ENCODE measurements around the gene SORCS1. TPM values are rescaled to one million over a fixed set of nuclear protein-coding genes. Genes with fewer than 3 reads are reported as not detected.
"Not testable (repeated sequence)": the region's sequence is repeated elsewhere in the genome, so short reads cannot be mapped to it uniquely, and the experiment has no call there.

The SORCS1 gene
- total RNA-seq, 6 experiments from 2014 or later: 0.04 to 0.16 (median 0.09) TPM; not detected in 2

DNA sequence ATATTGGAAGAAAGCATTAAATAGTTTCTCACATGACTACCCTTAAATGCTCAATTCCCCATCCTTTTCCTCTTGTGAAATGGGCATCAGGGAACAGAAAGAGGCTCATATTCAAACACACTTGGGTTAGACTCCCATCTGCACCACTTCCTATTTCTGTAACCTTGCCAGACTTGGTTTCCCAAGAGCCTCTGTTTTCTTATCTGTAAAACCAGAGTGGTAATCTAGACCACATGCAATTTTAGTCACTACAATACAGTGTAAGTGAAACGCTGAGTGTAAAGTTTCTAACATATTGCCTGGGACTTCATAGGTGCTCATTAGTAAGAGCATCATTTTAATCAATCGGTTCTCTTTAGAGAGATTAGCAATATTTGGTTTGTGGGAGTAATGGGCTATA, 136.3 kb downstream of the SORCS1 start:
- 71% methylated on average over 2 of the region's 2 CpGs for WGBS (ENCODE audit: insufficient coverage, low coverage, low lambda C conversion rate, missing lambda C conversion rate)
- ATAC-seq: no peak
- Histone ChIP-seq H3K4me1 (no peaks in the 10 kb centered on the region), H3K27me3 (no peaks in the 10 kb centered on the region), H3K4me3 (no peak overlapping the region), H3K36me3 (no peaks in the 10 kb centered on the region), H3K9me3 (no peaks in the 10 kb centered on the region), H3K27ac (no peak overlapping the region)
- TF ChIP-seq POLR2A (IDR thresholded peaks at IDR 0.05): no peak
- TF ChIP-seq, protein P1, sequence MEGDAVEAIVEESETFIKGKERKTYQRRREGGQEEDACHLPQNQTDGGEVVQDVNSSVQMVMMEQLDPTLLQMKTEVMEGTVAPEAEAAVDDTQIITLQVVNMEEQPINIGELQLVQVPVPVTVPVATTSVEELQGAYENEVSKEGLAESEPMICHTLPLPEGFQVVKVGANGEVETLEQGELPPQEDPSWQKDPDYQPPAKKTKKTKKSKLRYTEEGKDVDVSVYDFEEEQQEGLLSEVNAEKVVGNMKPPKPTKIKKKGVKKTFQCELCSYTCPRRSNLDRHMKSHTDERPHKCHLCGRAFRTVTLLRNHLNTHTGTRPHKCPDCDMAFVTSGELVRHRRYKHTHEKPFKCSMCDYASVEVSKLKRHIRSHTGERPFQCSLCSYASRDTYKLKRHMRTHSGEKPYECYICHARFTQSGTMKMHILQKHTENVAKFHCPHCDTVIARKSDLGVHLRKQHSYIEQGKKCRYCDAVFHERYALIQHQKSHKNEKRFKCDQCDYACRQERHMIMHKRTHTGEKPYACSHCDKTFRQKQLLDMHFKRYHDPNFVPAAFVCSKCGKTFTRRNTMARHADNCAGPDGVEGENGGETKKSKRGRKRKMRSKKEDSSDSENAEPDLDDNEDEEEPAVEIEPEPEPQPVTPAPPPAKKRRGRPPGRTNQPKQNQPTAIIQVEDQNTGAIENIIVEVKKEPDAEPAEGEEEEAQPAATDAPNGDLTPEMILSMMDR (IDR thresholded peaks at IDR 0.05): no peak
- intact Hi-C loops (cut with DNase I): no loop called here
- DNase-seq: no peak

DNA sequence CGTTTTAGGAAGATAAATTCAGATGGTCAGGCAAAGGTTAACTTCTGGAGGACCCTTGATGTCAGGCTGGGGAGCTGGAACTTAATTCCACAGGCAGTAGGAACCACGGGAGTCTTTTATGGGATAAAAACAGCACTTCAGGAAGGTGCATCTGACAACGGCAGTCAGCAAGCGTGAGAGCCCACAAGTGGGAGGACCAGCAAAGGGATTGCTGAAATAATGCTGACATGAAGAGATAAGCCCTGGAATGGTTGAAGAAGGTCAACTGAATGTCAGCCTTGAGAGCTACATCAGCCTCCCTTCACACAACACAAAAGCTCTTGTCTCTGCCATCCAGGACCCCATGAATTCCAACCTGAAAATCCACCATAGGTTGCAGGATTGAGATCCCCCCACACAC, 138.8 kb downstream of the SORCS1 start:
- H3K4me3 ChIP-seq: no peak overlapping the region
- DNase-seq (no peak), ATAC-seq (no peak)
- TF ChIP-seq POLR2A (IDR thresholded peaks at IDR 0.05): no peak
- TF ChIP-seq, protein P1 (IDR thresholded peaks at IDR 0.05): no peak
- H3K9me3 ChIP-seq: no peaks in the 10 kb centered on the region
- WGBS (ENCODE audit: insufficient coverage, low coverage, low lambda C conversion rate, missing lambda C conversion rate): 63% methylated on average over 4 of the region's 4 CpGs
- no peaks in the 10 kb centered on the region for H3K27me3 ChIP-seq
- no peaks in the 10 kb centered on the region for H3K36me3 ChIP-seq
- no peak overlapping the region for H3K27ac ChIP-seq
- intact Hi-C loops (cut with DNase I): no loop called here
- H3K4me1 ChIP-seq: no peaks in the 10 kb centered on the region

DNA sequence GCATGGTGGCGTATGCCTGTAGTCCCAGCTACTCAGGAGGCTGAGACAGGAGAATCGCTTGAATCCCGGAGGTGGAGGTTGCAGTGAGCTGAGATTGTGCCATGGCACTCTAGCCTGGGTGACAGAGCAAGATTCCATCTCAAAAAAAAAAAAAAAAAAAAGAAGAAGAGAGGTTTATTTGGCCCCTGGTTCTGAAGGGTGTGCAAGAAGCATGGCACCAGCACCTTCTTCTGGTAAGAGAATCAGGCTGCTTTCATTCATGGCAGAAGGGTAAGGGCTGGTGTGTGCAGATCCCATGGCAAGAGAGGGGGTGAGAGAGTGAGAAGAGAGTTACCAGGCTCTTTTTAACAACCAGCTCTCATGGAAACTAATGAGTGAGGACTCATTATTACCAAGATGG, 140.5 kb downstream of the SORCS1 start:
- H3K4me1 ChIP-seq; H3K36me3 ChIP-seq; H3K9me3 ChIP-seq; H3K27ac ChIP-seq; DNase-seq; ATAC-seq; H3K4me3 ChIP-seq; intact Hi-C loops (cut with DNase I); H3K27me3 ChIP-seq: not testable (repeated sequence)
- 100% methylated on average over 3 of the region's 3 CpGs for WGBS (ENCODE audit: insufficient coverage, low coverage, low lambda C conversion rate, missing lambda C conversion rate)

DNA sequence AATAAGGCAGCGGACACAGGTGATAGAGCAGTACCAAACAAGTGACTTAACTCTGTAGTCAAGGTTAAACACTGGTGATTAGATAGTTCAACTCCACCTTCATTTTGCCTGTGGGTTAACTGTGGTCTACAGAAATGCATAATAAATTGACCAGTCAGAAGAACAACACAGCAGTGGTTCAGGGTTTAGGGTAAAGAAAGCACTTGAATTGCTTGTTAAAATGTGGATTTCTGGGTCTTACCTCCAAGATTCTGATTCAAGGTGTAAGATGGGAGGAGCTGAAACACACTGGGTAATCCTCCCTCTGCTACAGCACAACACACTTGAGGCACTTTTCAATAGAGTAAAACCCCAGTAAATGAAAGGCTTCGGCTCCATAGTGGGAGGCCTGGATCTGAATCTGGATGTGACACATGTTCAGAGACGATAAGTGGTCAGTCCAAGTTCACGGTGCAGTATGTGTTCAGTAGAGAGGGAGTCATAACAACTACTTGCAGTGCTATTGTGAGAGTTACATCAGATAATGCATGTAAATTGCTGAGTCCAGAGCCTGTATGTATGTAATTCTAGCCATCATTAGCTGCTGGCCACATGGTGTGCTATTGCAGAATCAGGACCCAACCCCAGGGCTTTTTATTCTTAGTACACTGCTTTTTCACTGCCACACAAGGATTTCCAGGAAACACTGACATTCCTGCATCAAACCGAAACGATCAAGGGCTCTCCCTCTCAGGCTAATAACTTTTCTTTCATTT, 141.7 kb downstream of the SORCS1 start:
- intact Hi-C loops (cut with DNase I): no loop called here
- no peak for DNase-seq
- no peak overlapping the region for H3K27ac ChIP-seq
- no peak for ATAC-seq
- TF ChIP-seq, protein P1 (IDR thresholded peaks at IDR 0.05): no peak
- no peak for TF ChIP-seq POLR2A (IDR thresholded peaks at IDR 0.05)
- no peaks in the 10 kb centered on the region for H3K9me3 ChIP-seq
- H3K36me3 ChIP-seq: no peaks in the 10 kb centered on the region
- no peaks in the 10 kb centered on the region for H3K27me3 ChIP-seq
- WGBS (ENCODE audit: insufficient coverage, low coverage, low lambda C conversion rate, missing lambda C conversion rate): 68% methylated on average over 5 of the region's 6 CpGs
- H3K4me3 ChIP-seq: no peak overlapping the region
- no peaks in the 10 kb centered on the region for H3K4me1 ChIP-seq

DNA sequence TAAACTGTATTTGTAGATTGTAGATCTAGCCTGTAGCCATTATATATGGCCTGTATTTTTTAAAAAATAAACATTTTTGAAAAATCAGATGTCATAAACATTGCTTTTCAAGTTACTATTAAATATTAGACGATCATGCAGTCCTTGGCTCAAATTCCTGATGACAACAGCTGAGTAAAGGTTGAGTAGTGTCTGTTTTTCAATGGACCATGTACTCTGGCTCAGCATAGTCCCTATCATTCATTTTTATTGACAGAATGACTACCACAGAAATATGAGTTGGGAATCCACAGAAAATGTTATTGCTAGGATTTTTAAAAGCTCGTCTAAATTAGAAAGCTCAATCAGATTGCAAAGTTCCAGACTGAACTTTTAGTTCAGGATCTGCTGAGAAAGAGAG, 145.4 kb downstream of the SORCS1 start:
- Histone ChIP-seq H3K36me3 (no peaks in the 10 kb centered on the region), H3K27ac (no peak overlapping the region), H3K4me1 (no peaks in the 10 kb centered on the region), H3K4me3 (no peak overlapping the region), H3K27me3 (no peaks in the 10 kb centered on the region), H3K9me3 (no peaks in the 10 kb centered on the region)
- 25% methylated on average over 2 of the region's 2 CpGs for WGBS (ENCODE audit: insufficient coverage, low coverage, low lambda C conversion rate, missing lambda C conversion rate)
- intact Hi-C loops (cut with DNase I): no loop called here
- ATAC-seq (peak in 1 of 4 donors; percentile 79), DNase-seq (no peak)
- no peak for TF ChIP-seq POLR2A (IDR thresholded peaks at IDR 0.05)
- TF ChIP-seq, protein P1 (IDR thresholded peaks at IDR 0.05): no peak

Data from right lobe of liver (tissue), 6 donors.